Activated CD4-positive, alpha-beta T cell treated with anti-CD3 and anti-CD28 coated beads, Interleukin-2, amount 10 ng/mL, durations not matched to agents 7 days and 5 days (primary cell): ENCODE measurements around the gene AGO4. TPM values are rescaled to one million over a fixed set of nuclear protein-coding genes. Genes with fewer than 3 reads are reported as not detected.
"Not testable (repeated sequence)": the region's sequence is repeated elsewhere in the genome, so short reads cannot be mapped to it uniquely, and the experiment has no call there.

Source experiments
- CTCF ChIA-PET: fragments of 350-600 bp; sonication (Branson Sonifier 250); formaldehyde crosslinking; loops from one replicate; lab custom pipeline; 2021; ENCODE audit warnings: antibody characterized with exemption; lab: Charles Lee
- POLR2A ChIA-PET: fragments of 350-600 bp; sonication (Branson Sonifier 250); formaldehyde crosslinking; loops from one replicate; lab custom pipeline; 2021; ENCODE audit warnings: antibody characterized with exemption; lab: Charles Lee
- DNase-seq: peaks from one replicate; pipeline ENCODE4 v3.0.0-alpha.2; 2020
- H3K27ac Mint-ChIP-seq: one replicate; pipeline ENCODE4 v1.8.0; 2021; ENCODE audit warnings: mild to moderate bottlenecking, moderate library complexity, mixed read lengths
- H3K27me3 Mint-ChIP-seq: one replicate; pipeline ENCODE4 v1.8.0; 2021; ENCODE audit warnings: mixed read lengths
- H3K36me3 Mint-ChIP-seq: one replicate; pipeline ENCODE4 v1.8.0; 2021; ENCODE audit warnings: low read depth, mixed read lengths
- H3K4me1 Mint-ChIP-seq: one replicate; pipeline ENCODE4 v1.8.0; 2021; ENCODE audit warnings: mixed read lengths
- H3K4me3 Mint-ChIP-seq: one replicate; pipeline ENCODE4 v1.8.0; 2021; ENCODE audit warnings: mild to moderate bottlenecking, moderate library complexity, mixed read lengths
- H3K9me3 Mint-ChIP-seq: one replicate; pipeline ENCODE4 v1.8.0; 2021; ENCODE audit warnings: mixed read lengths
- total RNA-seq, 2 experiments: library from RNA; stranded (reverse); gene quantifications; one replicate each; pipeline ENCODE4 v1.2.3, GENCODE V29; 2021

Gene AGO4
- total RNA-seq, 2 experiments from 2014 or later: 14.7 to 17.5 TPM

DNA sequence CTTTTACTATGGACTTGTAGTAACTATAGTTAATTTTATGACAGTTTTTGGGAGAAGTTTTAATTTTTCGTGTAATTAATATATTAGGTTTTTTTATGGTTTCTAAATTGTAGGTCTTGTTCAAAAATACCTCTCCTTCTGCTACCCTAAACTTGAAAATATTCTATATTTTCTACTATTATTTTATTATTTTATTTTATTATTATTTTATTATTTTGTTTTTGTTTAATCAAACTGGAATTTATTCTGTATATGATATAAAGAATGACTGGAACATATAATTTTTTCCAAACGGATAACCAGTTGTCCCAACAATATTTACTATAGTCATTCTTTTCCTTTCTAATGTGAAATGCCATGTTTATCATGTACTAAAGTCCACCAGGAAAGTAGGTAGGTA, 17.1 kb upstream of the AGO4 start:
- Mint-ChIP-seq H3K36me3 (no peaks in the 10 kb centered on the region), H3K9me3 (no peaks in the 10 kb centered on the region), H3K4me1 (no peaks in the 10 kb centered on the region), H3K4me3 (no peak overlapping the region), H3K27ac (no peak overlapping the region), H3K27me3 (peaks cover 4% of the 10 kb centered on the region)
- POLR2A ChIA-PET: no interaction called here
- CTCF ChIA-PET: no interaction called here
- DNase-seq: no peak

DNA sequence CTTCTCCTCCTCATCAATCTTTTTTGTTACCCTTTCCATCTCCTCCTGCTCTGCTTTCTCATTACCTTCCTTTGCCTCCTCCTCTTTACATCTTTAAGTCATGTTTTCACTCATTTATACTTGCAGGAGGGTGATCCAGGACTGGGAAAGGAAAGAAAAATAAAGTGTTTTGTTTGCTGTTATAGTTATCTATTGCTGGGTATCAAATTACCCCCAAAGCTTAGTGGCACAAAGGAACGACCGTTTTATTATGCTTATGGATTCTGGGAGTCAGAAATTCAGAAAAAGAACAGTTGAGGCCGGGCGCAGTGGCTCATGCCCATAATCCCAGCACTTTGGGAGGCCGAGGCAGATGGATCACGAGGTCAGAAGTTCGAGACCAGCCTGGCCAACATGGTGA, 12.5 kb upstream of the AGO4 start:
- no peak overlapping the region for H3K4me3 Mint-ChIP-seq
- no peaks in the 10 kb centered on the region for H3K27me3 Mint-ChIP-seq
- no peak for DNase-seq
- H3K4me1 Mint-ChIP-seq: peaks cover 2% of the 10 kb centered on the region
- ChIA-PET CTCF (no interaction called here), POLR2A (no interaction called here)
- no peaks in the 10 kb centered on the region for H3K9me3 Mint-ChIP-seq
- no peaks in the 10 kb centered on the region for H3K36me3 Mint-ChIP-seq
- no peak overlapping the region for H3K27ac Mint-ChIP-seq

DNA sequence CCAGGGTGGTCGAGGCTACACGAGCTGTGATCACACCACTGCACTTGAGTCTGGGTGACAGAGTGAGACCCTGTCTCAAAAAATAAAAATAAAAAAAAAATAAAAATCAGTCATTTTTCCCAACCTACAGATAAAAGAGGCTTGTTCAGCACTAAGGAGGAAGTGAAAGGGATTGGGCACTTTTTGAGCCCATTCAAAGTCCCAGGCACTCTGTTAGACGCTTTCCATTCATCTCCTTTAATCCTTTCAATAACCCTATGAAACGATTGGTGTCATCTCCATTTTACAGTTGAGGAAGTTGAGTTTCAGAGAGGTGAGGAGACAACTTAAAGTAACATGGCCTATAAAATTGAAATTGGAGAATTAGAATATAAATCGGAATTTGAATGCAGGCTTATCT, 10.4 kb upstream of the AGO4 start:
- no peaks in the 10 kb centered on the region for H3K27me3 Mint-ChIP-seq
- ChIA-PET POLR2A (no interaction called here), CTCF (no interaction called here)
- H3K27ac Mint-ChIP-seq: no peak overlapping the region
- no peak for DNase-seq
- peaks cover 2% of the 10 kb centered on the region for H3K4me1 Mint-ChIP-seq
- no peaks in the 10 kb centered on the region for H3K36me3 Mint-ChIP-seq
- no peak overlapping the region for H3K4me3 Mint-ChIP-seq
- no peaks in the 10 kb centered on the region for H3K9me3 Mint-ChIP-seq

DNA sequence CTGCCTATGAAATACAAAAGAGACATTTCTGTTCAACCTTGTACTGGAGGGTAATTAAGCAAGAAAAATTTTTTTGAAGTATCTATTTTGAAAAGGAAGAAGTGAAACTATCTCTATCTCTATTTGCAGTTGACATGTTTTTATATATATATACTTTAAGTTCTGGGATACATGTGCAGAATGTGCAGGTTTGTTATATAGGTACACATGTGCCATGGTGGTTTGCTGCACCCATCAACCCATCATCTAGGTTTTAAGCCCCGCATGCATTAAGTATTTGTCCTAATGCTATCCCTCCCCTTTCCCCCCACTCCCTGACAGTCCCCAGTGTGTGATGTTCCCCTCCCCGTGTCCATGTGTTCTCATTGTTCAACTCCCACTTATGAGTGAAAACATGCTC, 9.8 kb upstream of the AGO4 start:
- POLR2A ChIA-PET, H3K36me3 Mint-ChIP-seq, H3K4me1 Mint-ChIP-seq, CTCF ChIA-PET, H3K4me3 Mint-ChIP-seq, H3K27ac Mint-ChIP-seq, DNase-seq, H3K27me3 Mint-ChIP-seq, H3K9me3 Mint-ChIP-seq: not testable (repeated sequence)

DNA sequence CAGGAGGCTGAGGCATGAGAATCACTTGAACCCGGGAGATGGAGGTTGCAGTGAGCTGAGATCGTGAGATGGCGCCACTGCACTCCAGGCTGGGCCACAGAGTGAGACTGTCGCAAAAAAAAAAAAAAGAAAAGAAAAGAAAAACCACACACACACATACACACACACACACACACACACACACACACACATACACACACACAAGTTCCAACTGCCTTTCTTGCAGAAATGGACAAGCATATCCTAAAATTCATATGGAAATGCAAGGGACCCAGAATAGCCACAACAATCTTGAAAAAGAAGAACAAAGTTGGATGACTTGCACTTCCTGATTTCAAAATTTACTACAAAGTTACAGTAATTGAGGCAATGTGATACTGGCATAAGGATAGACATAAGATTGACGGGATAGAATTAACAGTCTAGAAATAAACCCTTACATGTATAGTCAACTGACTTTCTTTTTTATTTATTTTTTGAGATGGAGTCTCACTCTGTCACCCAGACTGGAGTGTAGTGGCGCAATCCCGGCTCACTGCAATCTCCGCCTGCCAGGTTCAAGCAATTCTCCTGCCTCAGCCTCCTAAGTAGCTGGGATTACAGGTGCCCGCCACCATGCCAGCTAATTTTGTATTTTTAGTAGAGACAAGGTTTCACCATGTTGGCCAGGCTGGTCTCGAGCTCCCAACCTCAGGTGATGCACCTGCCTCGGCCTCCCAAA, 7.5 kb upstream of the AGO4 start:
- H3K4me1 Mint-ChIP-seq, DNase-seq, CTCF ChIA-PET, H3K4me3 Mint-ChIP-seq, POLR2A ChIA-PET, H3K27ac Mint-ChIP-seq, H3K27me3 Mint-ChIP-seq, H3K9me3 Mint-ChIP-seq, H3K36me3 Mint-ChIP-seq: not testable (repeated sequence)

DNA sequence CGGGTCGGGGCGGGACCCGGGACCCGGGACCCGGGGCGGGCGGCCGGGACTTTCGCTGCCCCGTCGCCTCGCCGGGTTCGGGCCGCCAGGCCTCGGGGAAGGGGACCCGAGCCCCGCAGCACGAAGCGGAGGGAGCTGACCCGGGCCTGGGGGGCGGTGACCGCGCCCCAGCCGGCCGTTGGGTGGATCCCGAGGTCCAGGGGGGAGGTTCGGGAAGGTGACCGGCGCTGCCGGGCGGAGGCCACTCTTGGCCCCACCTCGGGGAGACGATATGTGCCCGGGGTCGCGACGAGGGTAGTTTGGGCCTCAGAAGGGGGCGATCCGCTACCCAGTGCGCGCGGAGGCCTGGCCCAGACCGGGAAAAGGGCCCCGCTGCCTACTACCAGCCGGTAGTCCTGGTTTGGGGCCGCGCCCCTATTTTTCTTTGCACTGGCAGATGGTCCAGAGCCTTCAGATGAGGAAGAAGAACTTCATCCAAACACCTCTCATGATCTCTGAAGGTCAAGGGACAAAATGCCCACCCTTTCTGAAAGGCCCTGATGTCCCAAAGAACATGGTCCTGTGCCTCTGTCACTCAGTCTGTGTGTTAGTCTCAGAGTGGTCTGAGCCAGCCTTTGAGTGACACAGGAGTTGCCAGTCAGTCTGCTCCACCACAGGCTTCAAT, 766 bp downstream of the AGO4 start:
- H3K36me3 Mint-ChIP-seq: no peaks in the 10 kb centered on the region
- H3K4me1 Mint-ChIP-seq: peaks cover 47% of the 10 kb centered on the region
- POLR2A ChIA-PET: no interaction called here
- H3K27ac Mint-ChIP-seq: peak overlapping the region; percentile 91
- CTCF ChIA-PET: no interaction called here
- H3K9me3 Mint-ChIP-seq: no peaks in the 10 kb centered on the region
- DNase-seq: peak; percentile 20
- peak overlapping the region; percentile 83 for H3K4me3 Mint-ChIP-seq
- no peaks in the 10 kb centered on the region for H3K27me3 Mint-ChIP-seq

DNA sequence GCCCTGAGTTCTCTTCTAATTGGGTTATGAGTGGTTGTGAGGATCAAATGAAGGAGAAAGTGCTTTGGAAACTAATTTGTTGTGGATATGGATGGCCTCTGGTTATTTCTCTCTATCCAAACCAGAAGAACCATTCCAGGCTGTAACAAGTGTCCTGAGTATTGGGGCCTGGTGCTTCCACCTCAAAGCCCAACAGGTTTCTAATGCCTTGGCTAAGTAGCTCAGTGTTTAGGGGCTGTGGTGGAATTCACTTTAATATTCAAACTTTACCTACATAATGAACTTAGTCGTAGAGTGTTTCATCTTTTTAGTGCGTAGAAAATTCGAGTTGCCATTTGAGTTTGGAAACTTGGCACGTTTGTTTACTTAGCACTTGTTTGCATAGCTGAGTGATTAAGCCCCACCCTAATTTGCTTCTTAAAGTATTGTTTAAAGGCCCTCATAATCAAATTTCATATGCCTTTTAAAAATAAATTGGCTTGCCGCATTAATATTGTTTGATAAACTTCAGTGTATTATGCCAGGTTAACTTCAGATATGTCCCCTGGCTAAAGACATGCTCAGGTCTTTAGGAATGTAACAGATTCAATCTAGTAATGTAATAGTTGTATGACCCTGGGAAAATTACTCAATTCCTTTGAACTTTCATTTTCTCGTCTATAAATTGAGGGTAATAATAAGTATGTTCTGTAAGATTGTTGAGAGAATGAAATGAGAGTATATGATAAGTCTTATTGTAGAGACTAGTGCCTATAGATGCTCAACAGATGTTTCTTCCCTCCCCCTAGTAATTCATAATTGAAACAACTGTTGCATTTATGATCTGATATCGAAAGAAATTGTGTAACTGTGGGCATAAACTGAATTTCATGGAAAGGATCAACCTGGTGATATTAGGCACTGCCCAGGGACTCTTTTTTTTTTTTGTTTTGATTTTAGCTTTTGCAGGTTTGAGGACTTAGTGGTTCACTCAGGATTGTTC, 1.6 kb downstream of the AGO4 start:
- H3K27me3 Mint-ChIP-seq: no peaks in the 10 kb centered on the region
- H3K9me3 Mint-ChIP-seq: no peaks in the 10 kb centered on the region
- CTCF ChIA-PET: interaction anchor here (0.5 kb wide), 1 partner anchor 60 kb away, joined by 4 read pairs; no protein-coding TSS in a partner anchor
- POLR2A ChIA-PET: no interaction called here
- no peak for DNase-seq
- H3K27ac Mint-ChIP-seq: peak overlapping the region; percentile 91
- H3K4me1 Mint-ChIP-seq: peaks cover 46% of the 10 kb centered on the region
- H3K4me3 Mint-ChIP-seq: peak overlapping the region; percentile 83
- H3K36me3 Mint-ChIP-seq: no peaks in the 10 kb centered on the region

DNA sequence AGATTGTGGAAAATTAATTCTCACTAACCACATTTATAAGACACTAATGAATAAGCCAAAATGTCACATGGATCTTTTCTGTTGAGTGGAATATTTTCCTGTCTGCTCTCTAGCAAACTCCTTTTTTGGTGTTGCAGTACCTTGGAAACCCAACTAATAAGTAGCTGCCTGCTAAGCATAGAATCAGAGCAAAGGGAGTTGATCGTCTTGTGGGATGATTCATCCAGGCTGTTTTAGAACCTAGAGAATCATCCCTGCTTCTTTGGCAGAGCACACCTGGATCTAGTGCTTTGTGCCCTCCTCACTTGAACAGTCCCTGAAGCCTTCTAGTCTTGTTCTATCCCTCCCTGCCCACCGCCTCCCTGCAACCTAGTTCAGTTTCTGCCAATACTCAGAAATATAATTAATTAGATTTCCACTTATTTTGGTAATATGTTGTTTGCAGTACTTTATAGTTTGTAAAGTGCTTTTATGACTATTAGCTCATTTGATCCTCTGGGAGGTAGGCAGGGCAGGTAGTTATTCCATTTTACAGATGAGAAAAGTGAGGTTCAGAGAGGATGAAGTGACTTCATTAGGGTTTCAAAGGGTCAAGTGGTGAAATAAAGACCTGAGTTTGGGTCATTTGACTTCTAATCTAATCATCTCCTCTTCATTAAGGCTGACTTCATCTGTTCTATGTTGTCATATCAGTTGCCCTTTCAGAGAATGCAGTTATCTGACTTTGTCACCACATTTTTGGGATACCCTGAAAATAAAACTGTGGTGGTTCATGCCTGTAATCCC, 2.5 kb downstream of the AGO4 start:
- POLR2A ChIA-PET: no interaction called here
- CTCF ChIA-PET: interaction anchor here (0.5 to 1.6 kb wide), 2 partner anchors 8 to 60 kb away, joined by 4 read pairs; no protein-coding TSS in a partner anchor
- peaks cover 40% of the 10 kb centered on the region for H3K4me1 Mint-ChIP-seq
- DNase-seq: no peak
- no peaks in the 10 kb centered on the region for H3K36me3 Mint-ChIP-seq
- peak overlapping the region; percentile 83 for H3K4me3 Mint-ChIP-seq
- H3K9me3 Mint-ChIP-seq: no peaks in the 10 kb centered on the region
- no peaks in the 10 kb centered on the region for H3K27me3 Mint-ChIP-seq
- H3K27ac Mint-ChIP-seq: peak overlapping the region; percentile 82

DNA sequence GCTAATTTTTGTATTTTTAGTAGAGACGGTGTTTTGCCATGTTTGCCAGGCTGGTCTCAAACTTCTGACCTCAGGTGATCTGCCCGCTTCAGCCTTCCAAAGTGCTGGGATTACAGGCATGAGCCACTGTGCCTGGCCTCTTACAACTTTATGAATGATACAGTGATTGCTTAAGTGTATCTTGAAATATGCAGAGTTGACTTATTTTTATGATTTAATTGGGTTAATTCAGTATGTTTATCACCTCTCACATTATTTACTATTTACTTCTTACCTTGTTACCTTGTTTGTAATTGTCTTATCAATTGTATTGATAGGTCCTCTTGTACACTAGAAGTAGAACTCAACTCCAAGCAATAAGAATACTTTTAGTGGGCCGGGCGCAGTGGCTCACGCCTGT, 4.9 kb downstream of the AGO4 start:
- H3K9me3 Mint-ChIP-seq, H3K27ac Mint-ChIP-seq, H3K36me3 Mint-ChIP-seq, H3K27me3 Mint-ChIP-seq, DNase-seq, H3K4me3 Mint-ChIP-seq, POLR2A ChIA-PET, CTCF ChIA-PET: not testable (repeated sequence)
- peaks cover 34% of the 10 kb centered on the region for H3K4me1 Mint-ChIP-seq

DNA sequence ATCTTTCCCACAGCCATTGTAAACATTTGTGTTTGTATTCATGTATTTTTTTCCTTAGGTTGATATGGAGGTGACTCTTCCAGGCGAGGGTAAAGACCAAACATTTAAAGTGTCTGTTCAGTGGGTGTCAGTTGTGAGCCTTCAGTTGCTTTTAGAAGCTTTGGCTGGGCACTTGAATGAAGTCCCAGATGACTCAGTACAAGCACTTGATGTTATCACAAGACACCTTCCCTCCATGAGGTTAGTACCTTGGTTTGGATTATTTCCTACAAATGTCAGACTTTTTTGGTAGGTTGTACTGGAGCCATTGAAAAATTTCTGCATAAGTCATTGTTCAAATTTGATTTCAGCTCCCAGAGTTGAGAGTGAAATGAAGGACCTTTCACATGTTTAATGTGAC, 17.4 kb downstream of the AGO4 start:
- Mint-ChIP-seq H3K4me3 (no peak overlapping the region), H3K4me1 (no peaks in the 10 kb centered on the region), H3K27ac (no peak overlapping the region), H3K9me3 (no peaks in the 10 kb centered on the region), H3K27me3 (no peaks in the 10 kb centered on the region), H3K36me3 (peaks cover 20% of the 10 kb centered on the region)
- ChIA-PET CTCF (no interaction called here), POLR2A (no interaction called here)
- no peak for DNase-seq

DNA sequence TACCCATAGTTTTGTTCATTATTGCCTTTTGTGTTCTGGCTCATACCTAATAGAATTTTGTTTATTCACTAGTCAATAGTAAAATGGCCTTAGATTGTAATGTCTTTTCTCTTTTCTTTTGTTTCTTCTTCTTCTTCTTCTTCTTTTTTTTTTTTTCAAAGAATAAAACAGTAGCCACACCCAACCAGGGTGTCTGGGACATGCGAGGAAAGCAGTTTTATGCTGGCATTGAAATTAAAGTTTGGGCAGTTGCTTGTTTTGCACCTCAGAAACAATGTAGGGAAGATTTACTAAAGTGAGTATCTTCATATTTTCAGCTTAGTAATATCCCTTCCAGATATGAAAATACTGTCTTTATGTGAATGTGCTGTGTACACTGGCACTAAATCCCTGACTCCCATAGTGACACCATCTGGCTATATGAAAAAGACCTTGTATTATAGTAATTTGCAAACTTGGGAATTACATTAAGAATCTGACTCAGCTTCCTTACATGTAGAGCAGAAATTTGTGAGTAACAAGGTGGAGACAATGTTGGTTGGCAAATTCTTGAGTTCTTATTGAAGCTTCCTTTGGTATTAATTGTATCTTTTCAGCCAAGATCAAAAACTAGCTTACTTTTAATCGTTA, 24.6 kb downstream of the AGO4 start:
- CTCF ChIA-PET: interaction anchor here (0.6 to 1.1 kb wide), 2 partner anchors 9 to 114 kb away, joined by 3 to 5 read pairs; no protein-coding TSS in a partner anchor
- H3K4me1 Mint-ChIP-seq: no peaks in the 10 kb centered on the region
- H3K9me3 Mint-ChIP-seq: peaks cover 2% of the 10 kb centered on the region
- no peak overlapping the region for H3K27ac Mint-ChIP-seq
- DNase-seq: no peak
- H3K27me3 Mint-ChIP-seq: no peaks in the 10 kb centered on the region
- peaks cover 36% of the 10 kb centered on the region for H3K36me3 Mint-ChIP-seq
- H3K4me3 Mint-ChIP-seq: no peak overlapping the region
- POLR2A ChIA-PET: no interaction called here

DNA sequence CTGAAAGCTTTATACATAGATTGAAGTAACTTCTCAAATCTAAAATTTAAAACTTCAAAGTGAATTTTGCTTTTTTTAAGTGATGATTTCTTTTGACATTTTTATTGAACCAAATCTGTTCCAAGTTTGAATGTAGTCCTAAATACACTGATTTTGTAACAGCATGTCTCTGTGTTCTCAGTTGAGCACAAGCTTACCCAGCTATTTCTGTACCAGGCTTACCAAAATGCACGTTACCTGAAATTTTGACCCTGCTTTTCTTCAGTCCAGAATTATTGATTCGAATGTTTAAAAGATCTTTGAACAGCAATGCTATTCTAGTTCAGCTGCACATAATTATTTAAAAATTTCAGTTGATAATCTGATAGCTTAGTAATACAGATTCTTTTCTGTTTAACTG, 25.6 kb downstream of the AGO4 start:
- no peak for DNase-seq
- POLR2A ChIA-PET: no interaction called here

More for the DNA sequence above, 25.6 kb downstream of the AGO4 start:
- no peaks in the 10 kb centered on the region for H3K4me1 Mint-ChIP-seq
- peaks cover 34% of the 10 kb centered on the region for H3K36me3 Mint-ChIP-seq
- no peak overlapping the region for H3K4me3 Mint-ChIP-seq
- CTCF ChIA-PET: interaction anchor here (0.6 to 1.1 kb wide), 3 partner anchors 8 to 448 kb away, joined by 3 to 4 read pairs (median 3); no protein-coding TSS in a partner anchor
- no peak overlapping the region for H3K27ac Mint-ChIP-seq
- peaks cover 2% of the 10 kb centered on the region for H3K9me3 Mint-ChIP-seq
- H3K27me3 Mint-ChIP-seq: no peaks in the 10 kb centered on the region
